Neural progenitor cell (in vitro differentiated cells): Measurements from ENCODE around the gene XKR8.

Experiments used
- CTCF ChIP-seq: fragments of 200-600 bp; sonication (generic); IDR thresholded peaks from 2 replicates; pipeline ENCODE4 v1.5.1; 2017; ENCODE audit warnings: antibody characterized with exemption, mild to moderate bottlenecking
- EZH2 ChIP-seq: fragments of 200-600 bp; sonication (generic); IDR thresholded peaks from 2 replicates; pipeline ENCODE4 v1.6.1; 2017; ENCODE audit warnings: antibody characterized with exemption, mild to moderate bottlenecking, moderate library complexity
- EZH2phosphoT487 ChIP-seq: fragments of 200-600 bp; sonication (generic); IDR thresholded peaks from 2 replicates; pipeline ENCODE4 v1.6.1; 2017; ENCODE audit warnings: antibody characterized with exemption

- no peak for TF ChIP-seq CTCF
- TF ChIP-seq EZH2phosphoT487: no peak
- TF ChIP-seq EZH2: no peak
These were observed 32.5 kb downstream of the XKR8 start for GRCh38 chr1:27992276-27992675.
